ENCODE measurements around the gene TMEM179.
A peak's percentile ranks its signal among the peaks of the same experiment; 100 is the strongest.
"Not testable (repeated sequence)": the region's sequence is repeated elsewhere in the genome, so short reads cannot be mapped to it uniquely, and the experiment has no call there.

Gene TMEM179

GRCh38 chr14:104604458-104605449, at the start of gene TMEM179:
Gene TMEM179 (minus strand): TSS chr14:104604772. CDS start chr14:104604741, 31 bp downstream.
- TF ChIP-seq CTCF (IDR thresholded peaks at IDR 0.05), result no peak
- H3K4me3 ChIP-seq, result peak within 1 kb of the TSS; percentile 50
- DNase-seq (ENCODE audit: low spot score), result peak; percentile 53
- no peak within 1 kb of the TSS for H3K27ac ChIP-seq

- H3K4me3 ChIP-seq, result no peak overlapping the region
Observed at GRCh38 chr14:104654119-104654518, 49.5 kb upstream of the TMEM179 start.

GRCh38 chr14:104653130-104653920, 48.8 kb upstream of the TMEM179 start:
- H3K27ac ChIP-seq; DNase-seq (ENCODE audit: low spot score); H3K4me3 ChIP-seq: not testable (repeated sequence)

More at GRCh38 chr14:104654119-104654518, 49.5 kb upstream of the TMEM179 start:
- no peak for TF ChIP-seq CTCF (IDR thresholded peaks at IDR 0.05)
- DNase-seq (ENCODE audit: low spot score), result no peak
- H3K27ac ChIP-seq, result no peak overlapping the region

DNA sequence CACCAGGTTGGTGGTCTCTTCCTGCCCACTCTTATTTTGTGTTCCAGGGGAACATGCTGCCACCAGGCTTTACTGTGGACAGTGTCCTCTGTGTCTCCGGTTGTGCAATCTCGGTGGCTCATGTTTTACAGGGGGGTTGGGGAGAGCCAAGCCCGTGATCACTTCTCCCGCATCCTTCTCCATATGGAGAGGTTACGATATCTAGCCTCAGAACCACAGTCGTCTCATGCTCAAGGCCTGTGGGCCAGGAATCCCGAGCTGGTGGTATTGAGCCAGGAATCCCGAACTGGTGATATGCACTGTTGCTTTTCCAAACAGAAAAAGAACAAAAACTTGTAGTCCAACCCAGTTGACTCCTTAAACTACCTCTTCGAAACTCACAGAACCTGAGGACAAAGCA, 47.8 kb upstream of the TMEM179 start:
- Histone ChIP-seq H3K27ac (no peak overlapping the region), H3K4me3 (no peak overlapping the region)
- no peak for TF ChIP-seq CTCF (IDR thresholded peaks at IDR 0.05)
- no peak for DNase-seq (ENCODE audit: low spot score)

DNA sequence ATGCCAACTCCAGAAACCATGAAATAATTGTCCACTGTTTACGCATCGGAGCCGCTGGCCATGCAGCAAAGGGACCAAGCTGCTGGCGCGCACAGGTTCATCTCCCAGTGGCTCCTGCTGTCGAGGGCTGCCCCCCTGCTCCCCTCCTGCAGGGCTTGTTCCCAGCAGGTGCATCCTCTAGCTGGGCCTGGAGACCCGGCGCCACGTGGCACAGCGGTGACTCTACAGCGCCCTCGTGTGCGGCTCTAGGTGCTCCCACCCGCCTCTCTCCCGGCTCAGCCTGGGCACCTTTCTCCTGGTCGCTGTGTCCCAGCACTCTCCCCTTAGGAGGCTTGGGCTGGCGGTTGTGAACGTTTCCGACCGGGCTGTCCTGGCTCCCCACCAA, 47.3 kb upstream of the TMEM179 start:
- no peak overlapping the region for H3K4me3 ChIP-seq
- no peak for DNase-seq (ENCODE audit: low spot score)
- no peak overlapping the region for H3K27ac ChIP-seq
- no peak for TF ChIP-seq CTCF (IDR thresholded peaks at IDR 0.05)

GRCh38 chr14:104650981-104651875, 46.7 kb upstream of the TMEM179 start:
- no peak for DNase-seq (ENCODE audit: low spot score)
- H3K27ac ChIP-seq, result no peak overlapping the region
- no peak overlapping the region for H3K4me3 ChIP-seq
- no peak for TF ChIP-seq CTCF (IDR thresholded peaks at IDR 0.05)

Measured in coronary artery (tissue), 2 donors.